D341Med (cell line): Measurements from ENCODE around the gene DUSP8.
"Not testable (repeated sequence)": the region's sequence is repeated elsewhere in the genome, so short reads cannot be mapped to it uniquely, and the experiment has no call there.

ENCODE experiments used
- DNase-seq: peaks from one replicate; pipeline ENCODE4 v3.0.0; 2012; ENCODE audit warnings: low spot score

The DUSP8 gene

DNA sequence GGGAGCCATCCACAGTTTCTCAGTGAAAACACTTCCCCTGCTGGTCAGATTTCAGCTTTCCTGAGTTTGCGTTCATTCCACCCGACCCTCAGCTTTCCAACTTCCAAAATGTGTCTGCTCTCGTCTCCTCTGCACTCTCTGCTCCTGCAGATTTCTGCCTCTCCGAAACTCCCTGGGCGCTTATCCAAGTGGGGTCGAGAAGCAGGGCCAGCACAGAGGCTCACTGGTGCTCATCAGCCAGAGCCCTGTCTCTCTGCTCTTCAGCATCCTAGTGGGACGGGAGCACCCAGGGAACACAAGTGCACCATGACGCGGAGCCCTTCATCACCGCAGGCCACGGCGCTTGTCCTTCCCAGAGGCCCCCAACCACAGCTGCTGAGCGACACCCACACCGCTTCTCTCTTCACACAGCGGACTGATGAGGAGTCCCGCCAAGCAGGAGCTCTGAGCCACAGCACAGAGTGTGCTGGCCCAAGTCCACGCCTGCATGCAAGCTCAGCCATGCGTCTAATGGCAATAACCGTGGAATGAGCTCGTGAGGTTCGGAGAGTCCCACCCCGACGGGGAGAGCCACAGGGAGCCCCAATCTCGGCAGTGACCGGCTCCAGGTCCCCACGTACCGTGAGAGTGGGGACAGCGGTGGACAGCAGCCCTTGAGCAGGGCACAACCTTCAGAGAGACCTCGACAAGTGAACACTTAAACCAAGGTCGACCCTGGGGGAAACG lies 57.6 kb downstream of the DUSP8 start:
- DNase-seq, result no peak

DNA sequence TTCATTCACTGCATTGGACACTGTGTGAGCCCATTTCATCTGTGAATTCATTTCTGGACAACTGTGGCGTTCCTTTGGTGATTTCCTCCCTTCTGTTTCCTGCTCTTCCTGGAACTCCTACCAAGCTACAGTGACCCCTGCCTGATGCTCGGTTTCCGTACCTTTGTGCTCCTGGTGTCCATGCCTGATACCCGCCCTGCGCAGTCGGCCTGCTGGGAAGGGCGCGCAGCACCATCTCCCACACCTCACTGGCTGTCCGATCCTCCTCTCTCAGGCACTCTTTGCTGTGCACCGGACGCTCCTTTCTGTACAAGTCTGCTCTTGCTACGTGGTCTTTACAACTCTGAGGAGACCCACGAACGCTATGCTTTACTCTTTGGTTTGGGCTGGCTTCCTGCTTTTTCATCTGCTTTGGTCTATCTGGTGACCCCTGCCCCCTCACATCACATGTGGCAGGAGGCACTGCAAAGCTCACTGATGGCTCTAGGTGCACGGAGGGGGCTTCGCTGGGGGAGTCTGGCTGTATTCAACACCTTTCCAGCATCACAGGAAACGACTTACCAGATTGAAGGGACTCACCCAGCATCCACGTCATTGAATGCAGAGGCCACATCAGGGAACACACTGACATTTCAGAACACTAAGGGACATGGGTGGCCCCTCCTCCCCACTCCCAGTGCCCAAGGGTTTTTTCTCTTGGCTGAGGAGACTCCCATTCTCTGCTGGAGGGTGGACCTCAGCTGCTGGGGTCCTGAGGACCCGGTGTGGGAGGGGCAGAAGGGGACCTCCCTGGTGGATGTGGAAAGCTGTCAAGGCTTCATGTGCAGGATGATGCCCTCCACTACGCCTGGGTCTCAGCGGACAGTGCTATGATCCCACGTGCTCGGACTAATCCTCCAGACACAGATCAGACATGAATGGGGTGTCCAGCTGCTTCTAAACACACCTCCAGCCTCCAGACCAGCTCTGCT lies 58.5 kb downstream of the DUSP8 start:
- no peak for DNase-seq

DNA sequence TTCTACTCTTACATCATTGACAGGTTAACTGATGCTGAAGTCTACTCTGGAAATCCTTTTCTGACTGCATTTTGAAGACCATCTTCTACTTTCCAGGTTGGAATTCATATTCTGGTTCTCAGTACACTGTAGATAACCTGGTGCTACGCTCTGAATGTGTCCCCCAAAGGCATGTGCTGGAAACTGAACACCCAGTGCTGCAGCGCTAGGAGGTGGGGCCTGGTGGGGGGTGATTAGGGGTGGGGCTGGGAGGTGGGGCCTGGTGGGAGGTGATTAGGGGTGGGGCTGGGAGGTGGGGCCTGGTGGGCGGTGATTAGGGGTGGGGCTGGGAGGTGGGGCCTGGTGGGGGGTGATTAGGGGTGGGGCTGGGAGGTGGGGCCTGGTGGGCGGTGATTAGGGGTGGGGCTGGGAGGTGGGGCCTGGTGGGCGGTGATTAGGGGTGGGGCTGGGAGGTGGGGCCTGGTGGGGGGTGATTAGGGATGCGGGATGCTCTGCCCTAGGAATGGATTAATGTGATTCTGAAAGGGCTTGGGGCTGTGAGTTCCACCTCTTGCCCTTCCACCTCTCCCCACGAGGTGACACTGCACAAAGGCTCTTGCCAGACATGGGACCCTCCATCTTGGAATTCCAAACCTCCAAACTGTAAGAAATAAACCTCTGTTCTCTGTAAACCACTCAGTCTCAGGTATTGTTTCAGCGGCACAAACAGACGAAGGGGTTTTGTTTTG lies 59.4 kb downstream of the DUSP8 start:
- DNase-seq, result not testable (repeated sequence)

DNA sequence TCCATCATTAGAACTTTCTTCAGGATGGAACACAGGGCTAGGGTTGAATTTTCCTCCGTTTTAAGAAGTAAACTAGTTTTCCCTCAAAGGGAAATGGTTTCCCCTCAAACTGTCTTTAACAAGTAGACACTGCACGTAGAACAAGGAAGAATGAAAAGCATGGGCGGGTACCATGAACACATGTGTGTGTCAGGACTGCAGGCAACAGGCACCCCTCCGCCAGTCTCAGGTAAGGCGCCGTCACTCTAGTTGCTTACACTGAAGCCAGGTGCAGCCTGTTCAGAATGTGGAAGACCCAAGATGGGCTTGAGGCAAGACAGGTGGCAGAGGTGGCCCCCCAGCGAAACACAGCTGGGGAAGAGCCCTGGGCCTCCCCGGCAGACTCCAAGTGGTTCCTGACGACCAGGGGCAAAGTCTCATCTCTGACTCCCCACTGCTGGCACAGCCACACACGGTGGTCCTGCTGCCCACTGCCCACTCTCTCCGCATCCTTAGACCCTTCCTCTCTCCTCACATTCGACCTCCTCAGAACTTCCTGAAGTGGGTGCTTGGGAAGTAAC lies 60.1 kb downstream of the DUSP8 start:
- DNase-seq, result no peak

DNA sequence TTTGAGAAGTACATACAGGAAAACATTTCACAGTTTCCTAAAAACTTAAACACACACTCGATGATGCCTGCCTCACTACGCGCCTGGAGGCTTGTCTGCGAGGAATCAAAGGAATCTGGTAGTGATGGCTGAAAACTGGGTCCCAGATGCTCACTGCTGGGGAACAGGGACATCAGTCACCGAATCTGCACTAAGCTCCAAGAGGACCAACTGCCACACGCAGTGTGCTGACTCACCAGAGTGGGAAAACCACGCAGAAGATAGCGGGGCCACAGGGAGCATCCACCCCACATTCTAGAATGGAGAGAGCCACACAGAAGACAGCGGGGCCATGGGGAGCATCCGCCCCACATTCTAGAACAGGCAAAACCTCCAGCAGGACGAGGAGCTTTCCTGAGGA lies 61.1 kb downstream of the DUSP8 start:
- no peak for DNase-seq

DNA sequence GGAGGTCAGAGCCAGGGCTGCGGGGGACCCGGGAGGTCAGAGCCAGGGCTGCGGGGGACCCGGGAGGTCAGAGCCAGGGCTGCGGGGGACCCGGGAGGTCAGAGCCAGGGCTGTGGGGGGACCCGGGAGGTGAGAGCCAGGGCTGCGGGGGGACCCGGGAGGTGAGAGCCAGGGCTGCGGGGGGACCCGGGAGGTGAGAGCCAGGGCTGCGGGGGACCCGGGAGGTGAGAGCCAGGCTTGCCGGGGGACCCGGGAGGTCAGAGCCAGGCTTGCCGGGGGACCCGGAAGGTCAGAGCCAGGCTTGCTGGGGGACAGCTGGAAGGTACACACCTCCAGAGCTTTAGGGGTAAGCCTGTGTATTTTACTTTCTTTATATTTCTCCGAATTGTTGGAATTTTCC lies 61.7 kb downstream of the DUSP8 start:
- not testable (repeated sequence) for DNase-seq

DNA sequence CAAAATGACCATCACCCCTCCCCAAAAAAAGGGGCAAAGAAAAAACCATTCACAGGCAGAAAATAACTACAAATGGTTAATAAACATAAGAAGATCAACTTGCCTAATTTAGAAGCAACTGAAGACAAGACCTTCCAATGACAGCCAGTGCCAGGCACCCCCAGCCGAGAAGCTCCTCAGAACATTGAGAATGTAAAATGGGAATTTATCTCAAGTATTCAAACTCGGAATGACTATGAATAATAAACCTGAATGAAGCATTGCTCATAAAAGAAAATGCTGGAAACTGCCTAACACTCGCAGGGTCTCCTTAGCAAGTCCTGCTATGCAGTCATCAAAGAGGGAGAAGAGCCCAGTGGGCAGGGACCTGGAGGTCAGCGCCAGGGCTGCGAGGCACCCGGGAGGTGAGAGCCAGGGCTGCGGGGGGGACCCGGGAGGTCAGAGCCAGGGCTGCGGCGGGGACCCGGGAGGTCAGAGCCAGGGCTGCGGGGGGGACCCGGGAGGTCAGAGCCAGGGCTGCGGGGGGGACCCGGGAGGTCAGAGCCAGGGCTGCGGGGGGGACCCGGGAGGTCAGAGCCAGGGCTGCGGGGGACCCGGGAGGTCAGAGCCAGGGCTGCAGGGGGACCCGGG lies 62.3 kb downstream of the DUSP8 start:
- no peak for DNase-seq

DNA sequence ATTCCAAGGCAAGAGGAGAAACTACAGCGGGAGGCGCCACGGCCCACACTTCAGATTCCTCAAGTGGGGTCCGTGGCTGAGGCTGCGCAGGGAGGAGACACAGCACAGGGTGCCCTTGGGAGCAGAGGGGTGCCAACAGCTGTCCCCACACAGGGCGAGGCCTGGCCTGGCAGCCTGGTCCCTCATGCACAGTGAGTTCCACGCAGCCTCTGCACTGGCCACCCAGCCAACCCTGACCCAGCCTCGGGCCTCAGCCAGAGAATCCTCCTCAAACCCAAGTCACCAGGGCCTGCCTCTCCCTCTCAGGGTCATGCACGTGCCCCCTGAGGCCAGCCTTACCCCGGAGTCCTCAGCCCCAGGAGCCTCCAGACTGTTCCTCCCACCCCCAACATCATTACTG lies 63.1 kb downstream of the DUSP8 start:
- no peak for DNase-seq

DNA sequence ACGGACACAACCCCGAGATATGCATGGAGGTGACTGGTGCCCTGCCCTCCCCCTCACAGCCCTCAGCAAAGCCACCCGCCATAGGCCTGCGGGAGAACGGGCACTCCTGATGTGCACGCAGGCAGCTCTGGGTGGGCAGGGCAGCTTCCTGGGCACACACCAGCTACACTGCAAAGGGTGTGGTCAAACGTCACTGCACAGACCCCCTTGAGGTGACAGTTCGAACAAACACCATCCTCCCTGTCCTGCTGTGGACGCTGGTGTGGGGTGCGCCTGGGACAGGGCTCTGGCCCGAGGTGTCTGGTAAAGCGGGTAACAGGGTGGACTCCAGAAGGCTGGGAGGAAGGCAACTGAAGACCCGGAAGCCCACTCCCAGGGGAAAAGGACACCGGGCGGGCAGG lies 63.6 kb downstream of the DUSP8 start:
- DNase-seq, result no peak

DNA sequence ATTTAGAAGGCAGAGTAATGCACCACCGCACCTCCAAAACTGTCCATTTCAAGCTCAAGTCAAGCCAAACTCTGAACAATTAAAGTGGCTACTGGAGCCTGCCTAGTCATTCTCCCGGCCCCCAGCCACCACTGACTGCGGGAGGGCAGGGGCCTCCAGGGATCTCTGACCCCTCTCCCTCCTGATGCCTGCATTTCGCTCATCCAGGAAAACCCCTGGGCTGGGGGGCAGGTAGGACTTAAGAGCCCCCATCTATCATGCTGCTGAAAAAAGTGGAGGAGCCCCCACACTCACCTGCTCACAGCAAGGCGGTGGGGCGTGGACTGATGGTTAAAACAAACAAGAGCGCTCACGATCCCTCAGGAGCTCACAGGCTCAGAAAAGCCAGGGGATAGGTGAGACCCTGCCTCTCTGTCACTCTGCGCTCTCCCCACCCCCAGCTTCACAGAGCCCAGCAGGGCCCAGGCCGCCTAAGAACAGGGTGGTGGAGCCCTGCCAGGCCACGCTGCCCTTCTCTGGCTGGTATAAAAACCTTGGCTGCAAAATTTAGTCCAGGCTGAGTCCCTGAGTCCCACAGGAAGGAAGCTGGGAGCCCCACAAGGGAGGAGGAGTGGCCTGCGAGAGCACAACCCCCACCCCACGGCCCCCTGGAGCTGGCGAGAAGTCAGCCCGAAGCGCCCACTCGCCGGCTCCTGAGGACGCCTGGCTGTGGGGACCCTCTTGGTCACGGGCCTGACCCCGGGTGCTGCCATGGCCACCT lies 64.5 kb downstream of the DUSP8 start:
- DNase-seq, result no peak

DNA sequence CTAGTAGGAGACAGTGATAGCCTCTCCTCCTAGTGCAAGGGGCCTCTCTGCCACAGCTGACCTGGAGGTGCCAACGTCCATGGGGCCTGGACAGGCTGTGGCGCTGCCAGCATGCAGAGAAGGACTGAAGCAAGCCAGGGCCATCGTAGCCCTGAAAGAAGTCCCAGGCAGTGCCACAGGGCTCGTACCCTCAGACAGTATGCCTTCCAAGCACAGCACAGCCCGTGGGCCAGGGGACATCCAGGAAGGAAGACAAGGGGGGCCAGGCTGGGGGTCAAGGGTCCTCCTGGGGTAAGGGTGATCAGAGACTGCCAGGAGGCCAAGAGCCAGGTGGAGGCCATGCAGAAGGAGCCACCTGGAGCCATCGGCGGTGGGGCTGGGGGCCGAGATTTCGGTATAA lies 65.1 kb downstream of the DUSP8 start:
- DNase-seq, result no peak

DNA sequence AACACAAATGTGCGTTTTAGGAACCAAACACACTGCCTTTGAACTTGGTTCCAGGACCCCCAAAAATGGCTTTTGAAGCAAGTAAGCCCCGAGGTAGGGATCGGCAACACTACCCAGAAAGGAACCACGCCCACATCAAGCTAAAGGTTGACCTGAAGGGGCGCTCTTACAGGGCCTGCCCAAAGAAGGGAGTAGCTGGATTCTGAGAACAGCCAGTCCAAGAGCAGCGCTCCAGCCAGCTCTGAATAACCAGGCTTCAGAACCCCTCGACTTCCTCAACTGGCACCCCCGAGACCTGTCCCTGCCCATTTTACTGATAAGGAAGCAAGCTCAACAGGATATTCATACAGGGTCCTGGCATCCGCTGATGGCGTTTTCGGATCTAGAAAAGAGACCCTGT lies 66.6 kb downstream of the DUSP8 start:
- no peak for DNase-seq

DNA sequence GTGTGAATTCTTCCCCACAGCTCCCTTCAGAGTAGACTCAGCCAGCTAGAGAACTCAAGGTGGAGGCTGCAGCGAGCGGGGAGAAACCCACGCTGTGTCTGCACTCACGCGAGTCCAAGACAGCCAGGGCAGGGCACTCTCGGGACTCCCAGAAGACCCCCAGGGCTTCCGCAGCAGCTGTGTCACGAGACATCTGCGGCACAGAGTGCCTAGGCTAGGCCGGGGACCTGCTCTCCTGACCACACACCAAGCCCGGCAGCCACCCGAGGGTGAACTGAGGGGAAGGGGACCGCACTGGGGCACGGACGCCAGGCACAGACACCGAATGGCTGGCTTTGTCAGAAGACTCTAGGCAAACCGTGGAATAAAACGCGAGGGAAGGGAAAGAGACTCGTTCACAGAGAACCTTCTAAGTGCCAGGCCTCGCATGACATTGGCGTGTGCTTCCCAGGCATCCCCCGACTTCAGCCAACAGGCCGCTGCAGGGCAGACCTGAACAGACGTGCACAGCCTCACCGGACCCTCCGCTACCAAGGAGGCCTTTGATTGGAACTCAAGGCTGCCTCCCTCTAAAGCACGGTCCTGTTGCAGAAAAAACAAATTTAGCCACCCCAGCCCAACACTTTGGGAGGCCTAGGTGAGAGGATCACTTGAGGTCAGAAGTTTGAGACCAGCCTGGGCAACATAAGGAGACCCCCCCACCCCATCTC lies 67.3 kb downstream of the DUSP8 start:
- no peak for DNase-seq

DNA sequence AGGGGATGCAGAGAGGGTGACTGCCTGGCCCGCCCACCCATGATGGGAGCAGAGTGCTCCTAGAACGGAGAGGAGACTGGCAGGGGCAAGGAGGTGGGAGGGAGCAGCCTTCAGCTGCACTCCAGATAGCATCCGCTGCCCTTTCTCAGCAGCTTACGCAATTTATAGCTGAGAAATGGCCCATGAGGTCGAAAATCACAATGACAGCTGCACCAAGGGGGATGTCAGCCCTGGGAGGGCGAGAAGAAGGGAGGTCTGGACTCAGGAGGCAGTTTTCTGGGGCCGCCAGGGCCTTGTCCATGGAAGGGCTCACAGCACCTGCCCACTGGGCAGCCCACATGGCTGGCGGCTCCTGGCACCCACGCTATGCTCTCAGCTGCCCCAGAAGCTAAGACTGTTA lies 67.9 kb downstream of the DUSP8 start:
- DNase-seq, result no peak
